NCI-H2171 (cell line): ENCODE data around the gene ZNF366.
"Not testable (repeated sequence)": the region's sequence is repeated elsewhere in the genome, so short reads cannot be mapped to it uniquely, and the experiment has no call there.

Experiments
- DNase-seq: peaks from one replicate; lab custom pipeline; 2025; lab: John Stamatoyannopoulos, UW

Gene ZNF366

DNA sequence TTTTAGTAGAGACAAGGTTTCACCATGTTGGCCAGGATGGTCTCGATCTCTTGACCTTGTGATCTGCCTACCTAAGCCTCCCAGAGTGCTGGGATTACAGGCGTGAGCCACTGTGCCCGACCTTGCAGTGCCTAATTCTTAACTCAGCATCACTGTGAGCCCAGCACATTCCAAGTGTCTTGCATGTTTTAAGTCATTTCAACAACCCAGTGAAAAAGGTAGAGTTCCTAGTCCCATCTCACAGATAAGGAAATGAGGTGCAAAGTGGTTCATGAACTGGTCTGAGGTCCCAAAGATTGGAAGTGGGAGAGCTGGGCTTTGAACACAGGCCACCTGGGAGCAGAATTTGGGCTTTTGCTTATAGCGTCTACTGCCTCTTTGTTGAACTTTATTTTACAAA lies 68.0 kb downstream of the ZNF366 start:
- DNase-seq, result no peak

DNA sequence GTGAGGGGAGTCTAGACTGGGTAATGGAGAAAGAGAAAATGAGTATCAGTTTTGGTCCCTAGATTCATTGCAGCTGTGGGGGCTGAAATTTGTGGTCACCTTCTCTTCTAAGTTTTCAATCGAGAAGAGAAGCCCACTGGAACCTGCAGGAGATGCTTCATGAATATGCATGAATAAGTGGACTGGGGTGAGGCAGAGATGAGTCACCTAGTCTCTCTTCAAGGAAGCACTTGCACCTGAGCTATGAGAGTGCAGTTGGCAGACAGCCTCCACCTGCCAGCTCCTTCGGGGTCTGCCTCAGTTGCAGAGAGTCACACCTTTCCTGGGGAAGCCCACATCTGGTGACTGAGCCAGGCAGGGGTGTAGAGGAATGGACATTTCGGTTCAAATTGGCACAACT lies 69.1 kb downstream of the ZNF366 start:
- DNase-seq, result no peak

GRCh38 chr5:72436796-72437471 lies 70.3 kb downstream of the ZNF366 start:
- DNase-seq, result no peak

- no peak for DNase-seq
Observed at GRCh38 chr5:72434781-72435437, 72.3 kb downstream of the ZNF366 start.

DNA sequence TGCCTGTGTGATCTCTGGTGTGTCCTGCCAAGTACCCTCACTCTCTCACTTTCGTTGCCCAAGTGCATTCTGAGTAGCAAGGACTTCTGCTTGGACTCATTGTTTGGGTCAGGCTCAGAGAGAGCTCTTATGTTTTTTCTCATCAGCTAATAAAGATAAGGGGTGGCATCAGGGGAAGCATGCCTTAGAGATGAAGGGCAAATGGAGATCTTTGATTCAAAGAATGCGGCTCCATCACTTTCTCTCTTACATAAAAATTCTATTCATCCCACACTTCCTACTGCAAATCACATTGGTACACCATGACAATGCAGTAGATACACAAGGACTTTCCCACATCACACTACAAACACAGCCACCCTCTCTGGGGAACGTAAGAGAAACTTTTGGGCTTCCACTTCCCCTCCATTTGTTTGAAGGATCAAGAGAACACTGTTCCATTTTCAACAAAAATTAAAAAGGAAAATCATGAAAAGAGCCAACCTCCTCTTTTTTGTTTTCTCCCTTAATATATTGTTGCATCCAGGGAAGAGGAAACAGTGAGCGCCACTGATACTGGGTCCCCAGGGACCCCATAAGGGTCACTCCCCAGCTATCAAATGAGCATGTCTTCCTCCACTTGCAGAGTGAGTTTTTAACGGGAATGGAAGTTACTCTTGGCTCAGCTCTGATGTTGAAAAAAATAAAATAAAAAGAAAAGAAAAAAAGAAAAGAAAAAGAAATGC lies 73.0 kb downstream of the ZNF366 start:
- DNase-seq, result no peak

- DNase-seq, result no peak
Observed at GRCh38 chr5:72433522-72433921, 73.7 kb downstream of the ZNF366 start.

DNA sequence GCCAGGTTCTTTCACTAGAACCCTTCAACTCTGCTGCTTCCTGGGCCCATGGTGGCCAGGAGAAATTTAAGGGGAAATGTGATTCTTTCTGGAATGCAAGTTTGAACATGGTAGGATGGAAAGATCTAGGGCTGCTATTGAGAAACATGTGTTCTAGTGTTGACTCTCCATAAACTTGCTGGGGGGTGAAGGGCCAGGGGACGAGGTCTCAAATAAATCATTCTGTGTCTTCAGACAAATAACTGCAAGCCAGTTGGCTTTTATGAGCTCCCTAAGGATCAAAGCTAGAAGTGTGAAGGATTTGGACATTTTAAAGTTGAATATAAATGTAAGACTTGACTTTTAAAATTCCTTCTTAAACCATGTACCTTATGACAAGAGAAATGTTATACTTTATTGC lies 78.5 kb downstream of the ZNF366 start:
- no peak for DNase-seq

DNA sequence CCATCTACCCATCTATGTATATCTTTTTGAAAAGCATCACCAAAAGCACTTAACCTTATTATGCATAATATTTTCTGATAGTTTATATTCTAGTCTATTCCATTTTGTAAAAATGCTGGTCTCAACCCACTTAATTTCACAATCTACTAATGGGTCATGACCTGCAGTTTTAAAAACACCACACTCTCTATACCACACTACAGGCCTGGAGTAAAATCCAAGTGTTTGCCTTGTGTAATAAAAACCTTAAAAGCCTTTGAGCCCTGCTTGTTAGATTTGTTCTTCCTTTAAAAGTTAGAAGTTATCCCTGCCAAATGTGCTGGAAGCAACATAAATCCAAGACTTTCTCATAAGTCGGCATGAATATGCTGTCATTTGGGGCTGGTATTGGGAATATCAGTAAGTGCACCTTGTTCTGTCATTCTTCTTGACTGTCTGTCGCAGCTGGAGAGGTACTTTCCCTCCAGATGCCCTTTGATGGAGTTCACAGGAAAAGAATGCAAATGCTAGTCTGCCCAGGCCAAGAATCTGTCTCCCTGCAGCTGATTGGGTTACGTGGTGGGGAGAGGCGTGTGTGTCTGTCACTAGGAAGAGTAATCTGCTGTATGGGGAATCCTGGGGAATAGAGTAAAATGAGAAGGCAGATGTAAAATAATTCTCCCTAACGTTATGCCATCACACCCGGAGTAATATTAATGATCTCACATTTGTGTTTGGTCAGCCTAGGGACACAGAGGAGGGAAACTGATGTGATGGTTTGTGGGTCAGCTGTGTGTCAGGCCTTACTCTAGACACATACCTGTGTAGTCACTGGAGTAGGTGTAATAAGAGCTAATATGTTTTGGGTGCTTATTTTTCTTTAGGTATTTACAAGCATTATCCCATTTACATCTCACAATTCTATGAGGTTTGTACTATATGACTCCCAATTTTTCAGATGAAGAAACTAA lies 79.4 kb downstream of the ZNF366 start:
- DNase-seq, result no peak

GRCh38 chr5:72427016-72427415 lies 80.2 kb downstream of the ZNF366 start:
- no peak for DNase-seq

DNA sequence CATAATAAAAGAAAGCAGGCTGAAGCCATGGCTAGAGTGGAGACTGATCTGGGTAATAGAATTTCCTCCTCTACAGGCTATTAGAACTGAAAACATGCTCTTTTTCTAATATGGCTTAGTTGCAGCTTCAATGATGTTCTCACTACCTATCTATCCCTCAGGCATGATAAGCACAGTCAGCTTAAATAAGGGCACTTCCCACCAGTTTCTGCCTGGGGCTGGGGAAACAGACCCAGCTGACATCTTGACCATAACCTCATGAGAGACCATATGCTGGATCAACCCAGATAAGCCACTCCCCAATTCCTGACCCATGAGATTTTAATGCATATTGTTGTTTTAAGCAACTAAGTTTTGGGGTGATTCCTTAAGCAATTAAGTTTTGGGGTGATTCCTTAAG lies 81.2 kb downstream of the ZNF366 start:
- DNase-seq, result no peak

GRCh38 chr5:72418271-72418670 lies 88.9 kb downstream of the ZNF366 start:
- no peak for DNase-seq

DNA sequence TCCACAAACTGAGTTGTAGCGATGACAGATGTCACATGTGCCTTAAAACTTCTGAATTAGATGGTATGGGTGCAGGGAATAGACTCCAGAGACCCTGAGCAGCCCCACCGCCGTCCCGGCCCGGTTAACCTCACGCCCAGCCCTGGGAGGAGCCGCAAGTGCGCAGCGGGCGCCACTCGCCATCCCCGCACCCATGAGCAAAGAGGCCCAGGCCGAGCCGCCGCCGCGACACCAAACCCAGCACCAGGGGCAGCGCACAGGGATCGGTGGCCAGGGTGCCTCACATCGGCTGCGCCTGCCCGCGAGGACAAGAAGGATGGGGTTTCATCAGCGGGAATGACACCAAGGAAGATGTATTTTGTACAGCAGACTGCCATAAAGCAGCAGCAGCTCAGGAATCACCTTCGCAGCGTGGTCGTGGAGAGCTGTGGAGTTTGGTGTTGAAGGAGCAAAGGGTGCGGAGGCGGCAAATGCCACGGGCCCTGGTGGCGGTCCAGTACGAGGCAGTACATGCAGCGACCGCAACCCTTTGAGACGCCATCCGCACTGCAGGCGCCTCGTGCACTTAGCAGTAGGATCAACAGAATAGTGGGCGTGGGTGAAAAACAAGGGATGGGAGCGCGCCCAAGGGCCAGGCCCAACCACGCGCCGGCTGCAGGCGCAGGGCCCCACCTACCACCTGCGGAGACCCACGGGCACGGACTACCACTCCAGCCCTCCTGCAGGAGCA lies 89.7 kb downstream of the ZNF366 start:
- no peak for DNase-seq

GRCh38 chr5:72415616-72416325 lies 91.4 kb downstream of the ZNF366 start:
- no peak for DNase-seq

GRCh38 chr5:72412283-72413055 lies 94.7 kb downstream of the ZNF366 start:
- DNase-seq, result no peak

GRCh38 chr5:72410688-72411295 lies 96.4 kb downstream of the ZNF366 start:
- DNase-seq, result no peak

- DNase-seq, result no peak
Observed at GRCh38 chr5:72408603-72409002, 98.6 kb downstream of the ZNF366 start.

GRCh38 chr5:72408127-72408526 lies 99.1 kb downstream of the ZNF366 start:
- DNase-seq, result no peak

- no peak for DNase-seq
Observed at GRCh38 chr5:72407541-72407940, 99.7 kb downstream of the ZNF366 start.

DNA sequence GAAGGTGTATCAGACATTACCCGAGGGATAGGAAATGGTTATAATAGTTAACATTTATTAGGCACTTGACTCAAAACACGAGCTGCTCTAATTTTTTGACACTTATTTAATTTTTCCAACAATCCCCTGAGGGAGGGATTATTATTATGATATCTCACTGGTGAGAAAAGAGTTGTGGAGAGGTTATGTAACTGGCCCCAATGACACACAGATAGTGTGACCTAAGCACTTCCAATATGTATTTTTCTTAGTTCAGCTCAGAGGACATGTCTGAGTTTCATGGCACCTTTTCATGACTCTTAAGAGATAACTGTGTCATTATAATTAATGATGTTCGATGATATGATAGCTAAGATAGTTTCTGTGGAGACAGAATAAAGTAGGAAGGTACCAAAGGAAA lies 100.1 kb downstream of the ZNF366 start:
- no peak for DNase-seq

DNA sequence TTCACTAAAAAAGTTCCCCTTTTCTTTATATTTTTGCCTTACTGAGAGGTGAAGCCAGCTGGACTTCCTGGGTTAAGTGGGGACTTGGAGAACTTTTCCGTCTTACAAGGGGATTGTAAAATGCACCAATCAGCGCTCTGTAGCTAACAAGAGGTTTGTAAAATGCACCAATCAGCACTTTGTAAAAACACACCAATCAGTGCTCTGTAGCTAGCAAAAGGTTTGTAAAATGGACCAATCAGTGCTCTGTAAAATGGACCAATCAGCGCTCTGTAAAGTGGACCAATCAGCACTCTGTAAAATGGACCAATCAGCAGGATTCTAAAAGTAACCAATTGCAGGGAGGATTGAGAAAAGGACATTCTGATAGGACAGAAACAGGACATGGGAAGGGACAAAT lies 102.4 kb downstream of the ZNF366 start:
- DNase-seq, result not testable (repeated sequence)
